Loucy (cell line): ENCODE data around the gene STOML2.
A peak's percentile ranks its signal among the peaks of the same experiment; 100 is the strongest.

Experiments
- H2AFZ ChIP-seq: fragments of 200-600 bp; sonication (generic); 2 replicates; pipeline ENCODE4 v1.6.0; 2016; ENCODE audit warnings: antibody characterized with exemption, mild to moderate bottlenecking, low read length, moderate library complexity
- H3F3A ChIP-seq: fragments of 200-600 bp; 2 replicates; pipeline ENCODE4 v1.6.0; 2016; ENCODE audit warnings: antibody characterized with exemption, low read depth, mild to moderate bottlenecking
- H3K27me3 ChIP-seq: fragments of 200-600 bp; sonication (generic); 2 replicates; pipeline ENCODE4 v1.6.1; 2014; ENCODE audit warnings: low read length, mild to moderate bottlenecking; ENCODE audit not compliant: insufficient read depth, poor library complexity, severe bottlenecking
- H3K36me3 ChIP-seq: fragments of 200-600 bp; sonication (generic); 2 replicates; pipeline ENCODE4 v1.6.1; 2016; ENCODE audit warnings: low read length; ENCODE audit not compliant: insufficient read depth
- H3K4me1 ChIP-seq: fragments of 200-600 bp; sonication (generic); 2 replicates; pipeline ENCODE4 v1.5.1; 2014; ENCODE audit warnings: low read length, mild to moderate bottlenecking; ENCODE audit not compliant: insufficient read depth, poor library complexity, severe bottlenecking
- H3K4me2 ChIP-seq: fragments of 200-600 bp; sonication (generic); 2 replicates; pipeline ENCODE4 v1.6.0; 2014; ENCODE audit warnings: antibody characterized with exemption, low read length, low read depth, mild to moderate bottlenecking; ENCODE audit not compliant: poor library complexity, severe bottlenecking
- H3K4me3 ChIP-seq: fragments of 200-600 bp; sonication (generic); 2 replicates; pipeline ENCODE4 v1.5.1; 2014; ENCODE audit warnings: low read length, mild to moderate bottlenecking, mixed read lengths; ENCODE audit not compliant: poor library complexity, severe bottlenecking
- H3K79me2 ChIP-seq: fragments of 200-600 bp; sonication (generic); 2 replicates; pipeline ENCODE4 v1.6.1; 2014; ENCODE audit warnings: low read length; ENCODE audit not compliant: insufficient read depth
- H3K9ac ChIP-seq: fragments of 200-600 bp; sonication (generic); 2 replicates; pipeline ENCODE4 v1.6.0; 2014; ENCODE audit warnings: mild to moderate bottlenecking, low read depth, low read length, moderate library complexity; ENCODE audit not compliant: poor library complexity, severe bottlenecking
- H3K9me2 ChIP-seq: fragments of 200-600 bp; sonication (generic); replicated peaks from 2 replicates; pipeline ENCODE4 v1.6.1; 2016; ENCODE audit warnings: low read depth, low read length, mixed read lengths
- H3K9me3 ChIP-seq: fragments of 200-600 bp; sonication (generic); 2 replicates; pipeline ENCODE4 v1.6.1; 2014; ENCODE audit warnings: mild to moderate bottlenecking, antibody characterized with exemption, low read length, low read depth; ENCODE audit not compliant: insufficient read depth
- H4K20me1 ChIP-seq: fragments of 200-600 bp; sonication (generic); 2 replicates; pipeline ENCODE4 v1.6.0; 2014; ENCODE audit warnings: antibody characterized with exemption, low read length, mild to moderate bottlenecking; ENCODE audit not compliant: insufficient read depth, poor library complexity, severe bottlenecking
- CTCF ChIP-seq: fragments of 200-600 bp; sonication (generic); conservative IDR thresholded peaks from 2 replicates; pipeline ENCODE4 v1.5.1; 2014; ENCODE audit warnings: mild to moderate bottlenecking, antibody characterized with exemption, low read length
- EZH2phosphoT487 ChIP-seq: fragments of 200-600 bp; IDR thresholded peaks from 2 replicates; pipeline ENCODE4 v1.6.1; 2018; ENCODE audit warnings: antibody characterized with exemption, mild to moderate bottlenecking, moderate library complexity, borderline replicate concordance

STOML2 gene

GRCh38 chr9:35079426-35080341, 23.2 kb downstream of the STOML2 start, which contains the start of gene FANCG:
FANCG (minus strand) TSS chr9:35079942; CDS start chr9:35079524, 418 bp downstream.
- peak within 1 kb of the TSS; percentile 92 for H2AFZ ChIP-seq
- H3K9me3 ChIP-seq, result no peaks in the 10 kb centered on the region
- peaks cover 6% of the 10 kb centered on the region; the same call in 1 of the 2 replicates for H3K36me3 ChIP-seq

DNA sequence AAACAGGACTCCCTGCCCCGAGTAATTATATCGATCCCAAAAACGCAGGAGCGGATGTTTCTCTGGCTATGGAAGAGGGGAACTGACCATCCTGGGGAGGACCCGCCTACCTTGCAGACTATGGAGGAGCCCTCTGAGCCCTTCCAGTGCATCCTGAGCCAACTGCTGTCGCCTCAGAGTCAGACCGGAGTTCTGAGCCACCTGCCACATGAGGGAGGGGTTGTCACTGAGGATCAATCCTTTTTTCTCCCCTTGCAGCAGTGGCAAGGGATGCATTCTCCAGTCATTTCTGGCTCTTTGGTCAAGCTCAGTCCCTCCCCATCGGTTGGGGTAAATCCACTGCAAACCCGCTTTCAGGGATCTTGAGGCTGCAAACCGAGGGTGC, 23.9 kb downstream of the STOML2 start:
- peak overlapping the region; percentile 89 for H3K9ac ChIP-seq
- H3K4me1 ChIP-seq, result peaks cover 38% of the 10 kb centered on the region
- H3F3A ChIP-seq, result no peaks in the 10 kb centered on the region
- TF ChIP-seq EZH2phosphoT487 (no peak), CTCF (no peak)
- H3K9me3 ChIP-seq, result no peaks in the 10 kb centered on the region
- no peaks in the 10 kb centered on the region for H3K27me3 ChIP-seq
- H3K4me3 ChIP-seq, result peak overlapping the region; percentile 88
- H3K4me2 ChIP-seq, result peak overlapping the region; percentile 93
- peak overlapping the region; percentile 92 for H2AFZ ChIP-seq
- peaks cover 6% of the 10 kb centered on the region; the same call in 1 of the 2 replicates for H3K36me3 ChIP-seq
- no peaks in the 10 kb centered on the region for H3K9me2 ChIP-seq
- peaks cover 10% of the 10 kb centered on the region for H4K20me1 ChIP-seq
- H3K79me2 ChIP-seq, result peaks cover 44% of the 10 kb centered on the region

More at GRCh38 chr9:35079426-35080341, 23.2 kb downstream of the STOML2 start, which contains the start of gene FANCG:
- Histone ChIP-seq H3F3A (no peaks in the 10 kb centered on the region), H3K79me2 (peaks cover 44% of the 10 kb centered on the region), H3K9me2 (no peaks in the 10 kb centered on the region), H3K4me1 (peaks cover 38% of the 10 kb centered on the region), H3K4me2 (peak within 1 kb of the TSS; percentile 93), H4K20me1 (peaks cover 10% of the 10 kb centered on the region), H3K27me3 (no peaks in the 10 kb centered on the region), H3K4me3 (peak within 1 kb of the TSS; percentile 88), H3K9ac (peak within 1 kb of the TSS; percentile 89)
- no peak for TF ChIP-seq CTCF

- peak overlapping the region; percentile 88 for H3K4me3 ChIP-seq
- TF ChIP-seq CTCF (no peak), EZH2phosphoT487 (no peak)
- H4K20me1 ChIP-seq, result peaks cover 10% of the 10 kb centered on the region
- H2AFZ ChIP-seq, result no peak overlapping the region
- H3K9ac ChIP-seq, result peak overlapping the region; percentile 89
- peak overlapping the region; percentile 93 for H3K4me2 ChIP-seq
- peaks cover 40% of the 10 kb centered on the region for H3K4me1 ChIP-seq
- no peaks in the 10 kb centered on the region for H3K27me3 ChIP-seq
- H3F3A ChIP-seq, result no peaks in the 10 kb centered on the region
- peaks cover 44% of the 10 kb centered on the region for H3K79me2 ChIP-seq
- H3K9me3 ChIP-seq, result no peaks in the 10 kb centered on the region
- H3K36me3 ChIP-seq, result peaks cover 6% of the 10 kb centered on the region; the same call in 1 of the 2 replicates
- H3K9me2 ChIP-seq, result no peaks in the 10 kb centered on the region
Measured at GRCh38 chr9:35078066-35078465, 24.9 kb downstream of the STOML2 start.
